ENCODE data around the gene VWA1.
"Not testable (repeated sequence)": the region's sequence is repeated elsewhere in the genome, so short reads cannot be mapped to it uniquely, and the experiment has no call there.

Gene VWA1

DNA sequence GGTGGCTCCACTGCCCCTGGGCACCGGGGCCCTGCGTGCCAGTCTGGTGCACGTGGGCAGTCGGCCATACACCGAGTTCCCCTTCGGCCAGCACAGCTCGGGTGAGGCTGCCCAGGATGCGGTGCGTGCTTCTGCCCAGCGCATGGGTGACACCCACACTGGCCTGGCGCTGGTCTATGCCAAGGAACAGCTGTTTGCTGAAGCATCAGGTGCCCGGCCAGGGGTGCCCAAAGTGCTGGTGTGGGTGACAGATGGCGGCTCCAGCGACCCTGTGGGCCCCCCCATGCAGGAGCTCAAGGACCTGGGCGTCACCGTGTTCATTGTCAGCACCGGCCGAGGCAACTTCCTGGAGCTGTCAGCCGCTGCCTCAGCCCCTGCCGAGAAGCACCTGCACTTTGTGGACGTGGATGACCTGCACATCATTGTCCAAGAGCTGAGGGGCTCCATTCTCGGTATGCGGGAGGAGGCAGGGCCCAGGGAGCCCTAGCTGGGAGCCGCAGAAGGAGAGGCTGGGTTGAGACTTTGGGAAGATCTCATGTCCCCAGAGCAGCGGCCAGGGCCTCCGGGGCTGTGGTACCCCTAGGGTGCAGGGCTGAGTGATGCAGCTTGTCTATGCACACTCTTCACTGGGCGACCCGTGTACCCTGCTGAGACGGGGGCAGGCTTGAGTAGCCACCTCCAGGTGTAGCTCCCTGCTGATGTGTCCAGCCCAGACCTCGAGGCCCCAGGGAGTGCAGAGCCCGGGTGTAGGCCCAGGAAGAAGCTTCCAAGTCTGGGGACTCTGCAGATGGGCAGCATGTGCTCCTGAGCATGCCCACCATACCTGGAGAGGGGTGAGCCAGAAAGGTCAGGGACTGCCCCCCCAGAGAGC, 1.8 kb downstream of the VWA1 start:
- no peak for DNase-seq

DNA sequence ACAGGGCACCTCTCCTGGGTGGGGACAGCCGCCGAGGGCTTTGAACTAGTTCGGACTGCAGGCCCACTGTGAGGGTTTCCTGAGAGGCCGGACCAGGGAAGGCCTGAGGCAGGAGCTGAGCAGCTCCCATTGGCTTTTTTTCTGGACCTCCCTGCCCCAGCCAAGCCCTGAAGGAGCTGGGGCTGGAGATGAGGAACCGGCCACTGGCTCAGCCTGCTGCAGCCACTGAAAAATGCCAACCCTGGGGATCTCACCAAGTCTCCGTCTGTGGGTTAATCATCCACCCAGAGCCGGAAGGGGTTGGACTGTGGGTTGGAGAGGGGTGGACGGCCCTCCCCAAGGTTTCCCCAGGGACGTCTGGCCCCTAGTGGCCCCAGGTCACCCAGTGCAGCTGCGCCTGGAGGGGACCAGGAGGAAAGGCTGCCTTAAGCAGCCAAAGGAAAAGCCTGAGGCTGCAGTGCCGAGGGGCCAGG, 2.5 kb downstream of the VWA1 start:
- DNase-seq: no peak

DNA sequence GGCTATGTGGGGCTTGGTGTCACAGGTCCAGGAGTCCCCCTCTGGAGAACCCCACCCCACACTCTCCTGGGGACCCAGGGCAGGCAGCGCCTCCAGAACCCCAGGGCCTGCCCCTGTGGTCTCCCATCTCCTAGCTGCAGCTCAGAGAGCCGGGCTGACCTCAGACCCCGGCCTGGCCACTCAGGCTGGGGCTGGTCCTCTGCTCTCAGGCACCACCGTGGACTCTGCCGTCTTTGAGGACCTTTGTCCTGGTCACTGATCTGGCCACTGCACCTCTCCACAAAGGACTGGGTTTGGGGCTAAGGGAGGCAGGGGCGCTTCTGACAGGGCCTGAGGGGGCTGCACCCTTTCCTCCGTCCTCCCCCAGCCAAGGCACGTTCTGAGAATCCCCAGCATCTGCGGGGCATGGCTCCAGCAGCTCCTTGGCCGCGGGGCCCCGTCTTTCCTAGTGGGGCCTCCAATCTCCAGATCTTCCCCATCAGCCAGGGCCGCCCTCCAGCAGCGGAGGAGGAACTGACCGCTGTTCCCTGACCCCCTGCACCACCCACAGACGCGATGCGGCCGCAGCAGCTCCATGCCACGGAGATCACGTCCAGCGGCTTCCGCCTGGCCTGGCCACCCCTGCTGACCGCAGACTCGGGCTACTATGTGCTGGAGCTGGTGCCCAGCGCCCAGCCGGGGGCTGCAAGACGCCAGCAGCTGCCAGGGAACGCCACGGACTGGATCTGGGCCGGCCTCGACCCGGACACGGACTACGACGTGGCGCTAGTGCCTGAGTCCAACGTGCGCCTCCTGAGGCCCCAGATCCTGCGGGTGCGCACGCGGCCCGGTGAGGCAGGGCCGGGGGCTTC, 3.3 kb downstream of the VWA1 start:
- DNase-seq: no peak

DNA sequence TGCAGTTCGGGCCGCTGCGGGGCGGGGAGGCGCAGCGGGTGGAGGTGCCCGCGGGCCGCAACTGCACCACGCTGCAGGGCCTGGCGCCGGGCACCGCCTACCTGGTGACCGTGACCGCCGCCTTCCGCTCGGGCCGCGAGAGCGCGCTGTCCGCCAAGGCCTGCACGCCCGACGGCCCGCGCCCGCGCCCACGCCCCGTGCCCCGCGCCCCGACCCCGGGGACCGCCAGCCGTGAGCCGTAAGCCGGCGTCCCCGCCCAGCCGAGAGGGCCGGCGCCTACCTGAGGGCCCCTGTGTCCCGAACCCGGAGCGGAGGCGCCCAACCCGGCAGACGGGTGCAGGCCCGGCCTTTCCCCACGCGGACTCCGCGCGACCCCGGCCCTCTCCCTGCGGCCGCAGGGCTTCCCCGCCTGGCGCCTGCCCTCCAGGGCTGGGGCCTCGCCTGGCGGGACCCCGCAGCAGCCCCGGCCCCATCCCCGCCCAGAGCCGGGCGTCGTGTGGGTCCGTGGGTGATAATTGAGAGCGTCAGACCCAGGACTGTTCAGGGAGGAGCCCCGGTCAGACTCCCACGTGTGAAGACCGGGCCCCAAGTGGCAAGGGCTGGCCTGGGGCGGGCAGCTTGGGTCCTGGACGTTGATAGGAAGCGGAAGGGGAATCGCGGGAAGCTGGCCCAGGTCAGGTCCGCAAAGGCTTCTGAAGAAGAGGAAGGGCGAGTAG, 4.2 kb downstream of the VWA1 start:
- no peak for DNase-seq

DNA sequence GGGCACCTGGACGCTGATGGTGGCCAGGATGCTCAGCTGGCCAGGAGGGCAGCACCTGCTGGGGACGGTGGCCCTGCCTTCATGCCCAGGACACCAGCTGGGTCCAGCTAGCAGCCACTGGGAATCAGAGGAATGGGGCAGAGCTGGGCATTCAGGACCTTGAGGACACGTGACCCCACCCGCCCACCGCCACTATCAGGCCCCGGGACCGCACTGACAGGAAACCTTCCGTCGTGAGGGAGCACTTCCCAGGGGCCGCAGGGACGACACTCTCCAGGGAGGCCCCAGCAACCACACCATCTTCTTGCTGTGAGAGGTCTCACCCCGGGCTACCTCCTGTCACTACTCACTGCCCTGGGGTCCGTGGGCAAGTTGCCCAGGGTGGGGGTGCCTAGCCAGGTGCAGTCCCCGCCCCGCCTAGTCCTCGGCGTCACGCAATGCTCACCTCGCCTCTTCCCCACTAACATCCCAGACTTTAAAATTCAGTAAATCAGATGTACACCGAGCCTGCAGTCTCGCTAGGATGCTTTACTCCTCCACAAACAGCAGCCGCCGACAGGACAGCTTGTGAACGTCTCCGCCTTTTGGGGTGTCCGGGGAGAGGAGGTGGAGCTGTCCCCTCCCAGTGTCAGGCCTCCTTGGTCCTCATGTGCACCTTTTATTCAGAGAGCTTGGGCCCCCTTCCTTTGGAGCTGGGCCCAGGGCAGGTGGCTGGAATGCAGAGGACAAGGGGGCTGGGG, 4.9 kb downstream of the VWA1 start:
- no peak for DNase-seq

DNA sequence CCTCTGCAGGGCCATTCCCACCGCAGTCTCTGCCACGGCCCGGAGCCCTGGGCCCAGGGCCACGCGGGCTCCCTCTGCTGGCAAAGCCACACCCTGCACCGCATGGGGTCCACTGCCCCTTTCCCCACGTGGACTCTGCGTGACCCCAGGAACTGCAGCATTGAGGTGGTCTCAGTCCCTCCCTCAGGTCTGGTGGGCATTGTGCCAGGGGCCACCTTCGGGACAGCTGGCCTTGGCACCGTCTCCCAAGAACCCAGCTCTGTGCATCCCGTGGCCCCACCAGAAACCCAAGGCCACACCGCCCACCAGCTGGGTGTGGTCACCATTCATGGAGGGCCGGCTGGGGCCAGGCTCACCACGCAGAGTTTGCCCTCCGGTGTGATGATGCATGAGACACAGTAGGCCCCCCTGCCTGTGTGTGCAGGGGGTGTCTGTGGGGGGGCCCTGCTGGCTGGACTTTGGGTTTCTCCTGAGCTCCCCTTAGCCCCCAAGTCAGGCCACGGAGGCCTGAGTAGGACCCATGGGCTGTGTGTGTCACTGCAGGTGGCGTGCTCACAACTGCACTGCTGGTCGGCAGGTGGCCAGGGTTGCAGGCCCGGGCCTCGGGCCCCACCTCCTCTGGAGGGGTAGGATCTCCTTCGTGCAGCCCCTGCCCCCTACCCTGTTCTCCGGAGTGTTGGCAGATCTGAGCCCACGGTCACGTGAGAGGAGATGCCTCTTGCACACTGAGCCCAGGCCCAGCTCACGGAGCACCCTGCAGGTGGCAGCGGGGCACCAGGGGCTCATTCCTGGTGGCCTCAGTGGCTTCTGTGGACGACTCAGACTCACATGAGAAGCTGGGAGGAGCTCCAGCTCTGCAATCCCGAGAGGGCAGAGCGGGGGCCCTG, 5.8 kb downstream of the VWA1 start:
- DNase-seq: no peak

DNA sequence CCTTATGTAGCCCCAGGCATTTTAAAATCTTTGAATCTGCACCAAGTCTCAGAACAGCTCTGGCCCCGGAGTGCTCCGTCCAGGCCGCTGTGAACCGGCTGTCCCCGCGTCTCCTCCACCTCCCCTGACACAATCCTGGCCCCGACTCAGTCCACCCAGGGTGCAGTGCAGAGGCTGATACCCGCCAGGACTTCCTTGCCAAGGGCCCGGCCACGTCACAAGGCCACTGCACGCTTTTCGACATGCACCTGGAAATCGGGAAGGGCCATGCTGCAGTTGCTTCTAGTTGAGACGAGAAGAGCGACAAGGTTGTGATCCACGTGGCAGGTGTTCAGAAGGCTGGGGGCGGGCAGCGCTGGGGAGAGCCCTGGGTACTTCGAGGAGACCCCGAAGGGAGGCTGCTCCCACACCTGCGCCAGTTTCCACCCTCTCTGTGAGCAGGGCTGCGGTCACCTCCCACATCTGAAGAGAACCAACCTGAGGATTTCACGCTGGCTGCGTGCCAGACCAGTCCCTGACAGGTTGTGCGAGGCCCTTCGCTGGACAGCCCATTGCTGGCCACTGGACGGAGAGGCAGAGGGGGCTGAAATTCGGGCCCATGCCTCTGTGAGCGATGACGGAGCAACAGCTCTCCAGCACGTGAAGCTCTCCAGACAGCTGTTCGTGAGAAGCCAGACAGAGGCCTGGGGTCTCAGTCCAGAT, 6.7 kb downstream of the VWA1 start:
- DNase-seq: no peak

DNA sequence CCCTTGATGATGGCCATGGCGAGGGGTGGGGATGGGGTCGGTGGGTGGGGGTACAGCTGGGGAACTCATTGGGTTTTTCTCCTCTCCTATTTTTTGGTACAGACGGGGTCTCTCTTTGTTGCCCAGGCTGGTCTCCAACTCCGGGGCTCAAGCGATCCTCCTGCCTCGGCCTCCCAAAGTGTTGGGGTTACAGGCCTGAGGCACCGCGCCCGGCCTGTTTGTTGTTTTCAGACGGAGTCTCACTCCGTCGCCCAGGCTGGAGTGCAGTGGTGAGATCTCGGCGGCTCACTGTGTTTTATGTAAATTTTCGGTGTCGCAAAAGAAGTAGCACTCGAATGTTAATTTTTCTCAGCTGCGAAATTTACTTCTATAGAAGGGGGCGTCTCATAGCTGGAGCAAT, 11.1 kb downstream of the VWA1 start:
- not testable (repeated sequence) for DNase-seq

DNA sequence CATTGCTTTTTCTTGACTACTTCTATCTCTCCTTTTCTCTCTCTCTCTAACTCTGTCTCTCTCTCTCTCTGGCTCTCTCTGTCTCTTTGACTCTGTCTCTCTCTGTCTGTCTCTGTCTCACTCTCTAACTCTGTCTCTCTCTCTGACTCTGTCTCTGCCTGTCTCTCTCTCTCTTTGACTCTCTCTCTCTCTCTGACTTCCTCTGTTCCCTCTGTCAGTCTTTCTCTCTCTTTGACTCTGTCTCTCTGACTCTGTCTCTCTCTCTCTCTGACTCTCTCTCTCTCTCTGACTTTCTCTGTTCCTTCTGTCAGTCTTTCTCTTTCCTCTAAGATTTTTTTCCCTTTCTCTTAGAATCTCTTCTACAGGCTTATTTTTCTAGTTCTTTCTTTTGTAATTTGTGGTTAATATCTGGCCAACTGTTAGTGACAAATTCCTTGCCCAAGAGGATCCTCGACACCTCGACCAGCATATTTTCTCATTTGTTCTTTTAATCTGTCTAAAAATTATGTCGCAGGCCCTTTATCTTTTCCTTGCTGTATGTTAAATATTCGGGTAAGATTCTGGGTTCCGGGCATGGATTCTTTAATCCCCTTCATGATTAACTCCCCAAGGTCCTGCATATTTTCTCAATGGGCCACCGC, 13.7 kb downstream of the VWA1 start, which contains the start of gene ATAD3C:
TSS of gene ATAD3C (plus strand) at position 591 of the 641 bp plus-strand sequence. CDS start 995 bp downstream, outside the sequence.
- no peak for DNase-seq

DNA sequence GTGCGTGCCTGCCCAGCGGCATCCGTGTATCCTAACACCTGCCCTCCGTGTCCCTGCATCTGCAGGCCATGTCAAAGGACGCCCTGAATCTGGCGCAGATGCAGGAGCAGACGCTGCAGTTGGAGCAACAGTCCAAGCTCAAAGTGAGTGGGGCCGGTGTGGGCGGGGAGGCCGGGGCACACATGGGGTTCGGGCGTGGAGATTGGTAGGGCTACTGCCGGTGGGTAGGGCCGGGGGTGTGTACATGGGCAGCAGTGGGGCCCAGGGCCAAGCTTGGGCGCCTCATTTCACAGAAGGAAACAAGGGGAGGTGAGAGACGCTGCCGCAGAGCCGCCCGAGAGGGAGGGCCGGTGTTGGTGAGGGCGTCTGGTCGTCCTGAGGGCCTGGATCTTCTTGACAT, 15.1 kb downstream of the VWA1 start:
- not testable (repeated sequence) for DNase-seq

DNA sequence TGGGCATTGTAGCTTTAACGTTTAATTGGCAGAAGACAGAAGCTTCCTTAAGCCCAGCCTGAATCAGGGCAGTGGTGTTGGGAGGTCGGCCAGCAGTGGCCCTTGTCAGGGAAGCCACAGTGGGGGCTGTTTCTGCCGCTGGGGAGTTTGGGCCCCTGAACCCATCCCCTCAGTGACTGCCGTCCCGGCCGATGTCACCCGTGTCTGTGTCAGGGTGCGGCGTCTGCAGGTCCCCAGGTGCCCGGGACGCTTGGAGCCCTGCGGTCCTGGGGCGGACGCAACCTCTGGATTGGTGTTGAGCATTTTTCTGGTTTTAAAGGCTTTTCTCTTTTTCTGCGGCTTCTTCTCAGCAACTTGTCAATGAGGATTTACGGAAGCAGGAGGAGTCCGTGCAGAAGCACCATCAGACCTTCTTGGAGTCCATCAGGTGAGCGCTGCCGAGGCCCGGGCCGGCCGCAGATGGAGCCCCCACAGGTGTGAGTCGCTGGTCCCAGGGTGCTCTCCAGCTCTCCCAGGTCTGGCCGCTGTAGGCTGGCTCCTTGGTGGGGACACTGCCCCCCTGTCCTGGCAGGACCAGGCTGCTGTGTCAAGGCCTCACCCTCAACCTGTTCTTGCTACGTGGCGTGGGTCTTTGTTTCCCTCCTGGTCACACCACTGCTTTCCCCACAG, 16.3 kb downstream of the VWA1 start:
- DNase-seq: no peak

DNA sequence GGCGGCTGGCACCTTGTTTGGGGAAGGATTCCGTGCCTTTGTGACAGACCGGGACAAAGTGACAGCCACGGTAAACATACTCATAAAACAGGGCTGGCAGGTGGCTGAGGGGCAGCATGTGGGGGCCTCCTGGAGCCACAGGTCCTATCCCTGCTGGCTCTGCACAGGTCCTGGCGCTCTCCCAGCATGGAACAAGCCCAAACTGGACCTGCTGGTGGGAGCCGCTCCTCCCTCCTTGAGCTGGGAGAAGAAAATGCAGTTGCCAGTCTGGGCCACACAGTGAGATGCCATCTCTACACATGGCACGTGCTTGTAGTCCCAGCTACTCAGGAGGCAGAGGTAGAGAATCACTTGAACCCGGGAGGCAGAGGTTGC, 16.9 kb downstream of the VWA1 start:
- not testable (repeated sequence) for DNase-seq

DNA sequence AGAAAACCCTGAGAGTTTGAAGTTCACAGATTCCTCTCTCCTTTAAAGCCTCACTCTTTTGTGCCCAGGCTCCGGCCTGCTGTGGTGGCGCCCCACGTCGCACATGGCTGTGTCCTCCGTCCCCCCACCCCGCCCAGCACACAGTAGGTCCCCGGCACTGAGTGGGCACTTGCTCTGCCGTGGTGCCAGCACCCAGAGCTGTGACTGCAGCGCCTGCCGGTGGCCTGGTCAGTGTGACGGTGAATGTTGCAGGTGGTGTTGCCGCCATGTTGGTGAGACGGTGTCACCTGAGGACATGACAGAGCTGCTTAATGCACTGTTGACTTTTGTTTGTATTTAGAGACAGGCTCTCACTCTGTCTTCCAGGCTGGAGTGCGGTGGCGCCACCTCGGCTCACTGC, 17.4 kb downstream of the VWA1 start:
- DNase-seq: no peak

DNA sequence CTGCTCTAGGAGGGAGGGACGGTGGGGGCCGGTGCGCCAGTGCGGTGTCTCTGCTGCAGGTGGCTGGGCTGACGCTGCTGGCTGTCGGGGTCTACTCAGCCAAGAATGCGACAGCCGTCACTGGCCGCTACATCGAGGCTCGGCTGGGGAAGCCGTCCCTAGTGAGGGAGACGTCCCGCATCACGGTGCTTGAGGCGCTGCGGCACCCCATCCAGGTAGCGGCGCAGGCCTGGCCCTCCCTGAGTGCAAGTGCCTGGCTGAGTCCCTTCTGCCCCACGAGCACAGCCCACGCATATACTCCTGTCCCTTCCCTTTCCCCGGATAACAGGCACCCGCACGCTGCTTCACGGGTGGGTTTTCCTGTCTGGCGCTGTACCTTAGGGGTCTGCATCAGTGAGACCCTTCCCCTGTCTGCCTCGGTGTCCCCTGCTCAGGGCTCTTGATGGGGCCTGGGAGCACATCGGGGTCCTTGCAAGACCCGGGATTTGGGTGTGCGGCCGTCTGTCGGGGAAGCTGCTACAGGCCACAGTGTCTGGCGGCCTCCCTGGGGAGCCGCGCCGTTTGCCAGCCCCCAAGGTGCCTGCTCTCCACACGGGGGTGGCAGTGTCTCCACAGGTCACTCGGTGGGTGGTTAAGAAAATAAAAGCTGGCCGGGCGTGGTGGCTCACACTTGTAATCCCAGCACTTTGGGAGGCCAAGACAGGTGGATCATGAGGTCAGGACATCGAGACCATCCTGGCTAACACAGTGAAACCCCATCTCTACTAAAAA, 19.0 kb downstream of the VWA1 start:
- not testable (repeated sequence) for DNase-seq

DNA sequence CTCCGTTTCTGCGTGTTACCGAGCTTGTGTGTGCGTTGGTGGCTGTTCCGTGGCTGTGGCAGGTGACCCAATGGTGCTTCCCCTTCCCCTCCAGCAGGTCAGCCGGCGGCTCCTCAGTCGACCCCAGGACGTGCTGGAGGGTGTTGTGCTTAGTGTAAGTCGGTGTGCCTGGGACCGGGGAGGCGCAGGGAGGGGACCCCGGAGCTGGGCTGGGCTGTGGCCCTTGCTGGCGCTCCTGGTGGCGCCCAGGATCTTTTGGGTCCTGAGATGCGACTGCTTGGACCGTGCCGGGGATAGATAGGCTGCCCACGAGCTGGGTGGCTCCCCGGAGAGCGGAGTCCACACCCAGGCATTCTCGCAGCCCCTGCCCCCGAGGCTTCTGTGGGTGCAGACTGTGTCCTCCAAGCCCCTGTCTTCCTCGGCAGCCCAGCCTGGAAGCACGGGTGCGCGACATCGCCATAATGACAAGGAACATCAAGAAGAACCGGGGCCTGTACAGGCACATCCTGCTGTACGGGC, 19.9 kb downstream of the VWA1 start:
- no peak for DNase-seq

DNA sequence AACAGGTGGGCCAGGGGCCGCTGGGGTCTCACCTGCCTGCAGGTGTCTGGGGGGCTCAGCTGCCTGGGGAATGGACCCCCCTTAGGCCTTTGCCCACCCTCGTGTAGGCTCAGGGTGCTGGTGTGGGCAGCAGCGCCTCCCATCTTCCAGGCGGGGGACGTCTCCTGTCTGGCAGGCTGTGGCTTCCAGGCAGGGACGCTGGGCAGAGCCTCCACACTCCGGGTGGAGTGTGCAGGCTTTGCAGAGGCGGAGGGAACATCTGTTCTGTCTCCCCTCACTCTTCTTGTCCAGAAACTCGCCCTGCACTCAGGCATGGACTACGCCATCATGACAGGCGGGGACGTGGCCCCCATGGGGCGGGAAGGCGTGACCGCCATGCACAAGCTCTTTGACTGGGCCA, 20.4 kb downstream of the VWA1 start:
- DNase-seq: not testable (repeated sequence)

DNA sequence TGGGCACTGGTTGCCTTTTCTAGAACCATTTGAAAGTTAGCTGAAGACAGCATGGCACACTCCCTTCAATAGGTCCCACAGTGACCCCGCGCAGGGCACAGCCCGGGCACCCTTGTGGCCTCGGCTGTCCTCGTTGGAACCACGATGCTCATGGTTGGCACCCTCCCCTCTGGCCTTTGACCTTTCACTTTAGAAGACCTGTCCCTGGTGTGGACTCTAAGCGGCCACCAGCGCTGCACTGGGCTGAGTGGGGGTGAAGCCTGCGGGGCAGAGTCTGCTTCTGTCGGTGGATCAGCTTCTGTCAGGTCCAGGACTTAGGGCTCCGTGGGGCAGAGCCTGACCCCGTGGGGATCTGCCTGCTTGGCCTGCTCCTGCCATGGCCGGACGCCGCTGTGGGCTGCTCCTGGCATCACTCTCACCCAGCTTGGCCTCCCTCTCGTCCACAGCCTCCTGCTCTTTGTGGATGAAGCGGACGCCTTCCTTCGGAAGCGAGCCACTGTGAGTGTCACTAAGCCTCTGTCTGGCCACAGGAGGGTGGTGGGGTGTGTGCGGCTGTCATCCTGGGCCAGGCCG, 21.3 kb downstream of the VWA1 start:
- DNase-seq: not testable (repeated sequence)

DNA sequence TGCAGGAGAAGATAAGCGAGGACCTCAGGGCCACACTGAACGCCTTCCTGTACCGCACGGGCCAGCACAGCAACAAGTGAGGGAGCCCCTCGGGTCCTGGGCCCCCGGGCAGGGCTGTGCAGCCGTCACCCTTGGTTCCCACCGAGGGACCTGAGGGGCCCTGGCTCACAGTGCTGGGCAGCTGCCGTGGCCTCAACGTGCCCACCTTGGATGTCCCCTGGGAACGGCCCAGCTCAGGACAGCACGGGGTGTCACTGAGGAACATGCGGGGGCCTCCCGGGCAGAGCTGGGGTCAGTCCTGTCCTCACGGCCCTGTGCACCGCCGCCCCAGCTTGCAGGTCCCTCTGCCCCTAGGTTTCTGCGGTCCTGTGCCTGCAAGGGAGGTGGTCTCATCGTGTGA, 23.7 kb downstream of the VWA1 start:
- not testable (repeated sequence) for DNase-seq
